ENCODE results near the gene MARCHF5.

DNA sequence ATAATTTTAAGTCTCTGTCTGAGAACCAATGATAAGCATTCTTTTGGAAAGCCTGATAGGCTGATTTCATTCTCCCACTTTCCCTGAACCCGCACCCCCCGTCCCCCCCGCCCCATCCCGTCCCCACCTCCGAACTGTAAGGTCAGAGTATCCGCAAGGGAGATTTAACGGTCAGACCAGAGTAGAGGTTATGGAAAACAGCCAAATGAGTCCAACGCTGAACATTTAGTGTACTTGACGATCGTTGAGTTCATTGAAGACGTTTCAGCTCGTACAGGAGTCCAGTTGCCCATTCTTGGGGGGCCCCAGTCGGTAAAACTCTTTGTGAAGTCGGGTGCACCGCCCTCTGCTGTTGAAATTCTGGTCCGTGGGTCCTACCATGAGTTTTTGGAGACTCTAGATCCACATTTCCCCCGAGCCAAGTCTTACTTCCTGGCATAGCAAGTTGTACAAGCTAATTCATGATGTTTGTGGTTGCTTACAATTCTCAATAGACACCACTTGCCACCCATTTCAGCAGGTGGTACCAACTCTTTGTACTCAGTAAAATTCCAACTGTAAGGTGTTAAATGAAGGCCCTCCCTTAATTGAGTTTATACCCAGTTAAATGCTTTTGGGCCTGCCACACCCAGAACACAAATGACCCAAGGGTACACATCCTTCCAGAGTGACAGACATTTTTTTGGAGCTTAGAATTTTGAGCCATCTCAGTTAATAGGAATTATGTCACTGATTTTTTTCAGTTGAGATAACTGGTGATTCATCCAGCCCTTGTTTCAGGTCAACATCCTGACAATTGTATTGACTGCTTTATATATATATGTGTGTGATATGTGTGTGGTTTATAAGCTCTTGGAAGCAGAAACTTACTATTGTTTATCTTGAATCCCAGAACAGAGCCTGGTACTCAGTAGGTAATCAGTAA, 1.2 kb downstream of the MARCHF5 start:
- TF ChIP-seq CTCF (IDR thresholded peaks at IDR 0.05; ENCODE audit: low read depth, low read length) (peak; percentile 65), EZH2phosphoT487 (IDR thresholded peaks at IDR 0.05; ENCODE audit: low read depth) (no peak)

All from OCI-LY3 (cell line).